ENCODE results near the gene CA10.

Gene CA10

GRCh38 chr17:51813140-51813783, 345.3 kb downstream of the CA10 start:
- no peak for DNase-seq

GRCh38 chr17:51807460-51807859, 351.1 kb downstream of the CA10 start:
- no peak for DNase-seq

GRCh38 chr17:51805765-51806164, 352.7 kb downstream of the CA10 start:
- DNase-seq = no peak

GRCh38 chr17:51805185-51805584, 353.3 kb downstream of the CA10 start:
- DNase-seq = no peak

GRCh38 chr17:51803161-51803560, 355.4 kb downstream of the CA10 start:
- no peak for DNase-seq

- no peak for DNase-seq
These were observed 356.0 kb downstream of the CA10 start for GRCh38 chr17:51802544-51802943.

- DNase-seq = no peak
These were observed 356.9 kb downstream of the CA10 start for GRCh38 chr17:51801626-51802025.

- DNase-seq = no peak
These were observed 358.5 kb downstream of the CA10 start for GRCh38 chr17:51799981-51800380.

- DNase-seq = no peak
These were observed 359.3 kb downstream of the CA10 start for GRCh38 chr17:51799240-51799639.

GRCh38 chr17:51797150-51797549, 361.4 kb downstream of the CA10 start:
- DNase-seq = no peak

- no peak for DNase-seq
These were observed 362.5 kb downstream of the CA10 start for GRCh38 chr17:51796026-51796425.

GRCh38 chr17:51795401-51795800, 363.1 kb downstream of the CA10 start:
- DNase-seq = no peak

GRCh38 chr17:51794466-51794865, 364.0 kb downstream of the CA10 start:
- DNase-seq = no peak

- DNase-seq = no peak
These were observed 364.8 kb downstream of the CA10 start for GRCh38 chr17:51793686-51794085.

GRCh38 chr17:51778842-51779241, 379.7 kb downstream of the CA10 start:
- DNase-seq = no peak

- no peak for DNase-seq
These were observed 388.3 kb downstream of the CA10 start for GRCh38 chr17:51770027-51770759.

GRCh38 chr17:51769231-51769630, 389.3 kb downstream of the CA10 start:
- no peak for DNase-seq

- no peak for DNase-seq
These were observed 389.8 kb downstream of the CA10 start for GRCh38 chr17:51768706-51769105.

- no peak for DNase-seq
These were observed 391.2 kb downstream of the CA10 start for GRCh38 chr17:51767287-51767686.

- DNase-seq = no peak
These were observed 393.0 kb downstream of the CA10 start for GRCh38 chr17:51765282-51766135.

GRCh38 chr17:51764387-51764971, 394.0 kb downstream of the CA10 start:
- DNase-seq = no peak

- no peak for DNase-seq
These were observed 395.5 kb downstream of the CA10 start for GRCh38 chr17:51763058-51763457.

- DNase-seq = no peak
These were observed 397.4 kb downstream of the CA10 start for GRCh38 chr17:51761105-51761504.

All from stimulated activated naive CD4-positive, alpha-beta T cell treated with Interleukin-2 at 50 U/mL for 16 hours (primary cell).